GM18951 (cell line): ENCODE results near the gene BABAM2.

ENCODE experiments used
- POLR2A ChIP-seq: IDR thresholded peaks from 4 replicates; pipeline ENCODE4 v1.6.1; 2011; ENCODE audit warnings: mild to moderate bottlenecking; ENCODE audit not compliant: insufficient read length, insufficient read depth; ENCODE audit errors: extremely low read depth
- in situ Hi-C: fragments of 300-500 bp; cut with MboI; formaldehyde crosslinking; loops from one replicate; pipeline ENCODE4 v1.12.0; 2022; ENCODE audit warnings: low sequenced_read_pairs, mixed read lengths, inconsistent platforms; ENCODE audit not compliant: unreplicated experiment

Gene BABAM2

DNA sequence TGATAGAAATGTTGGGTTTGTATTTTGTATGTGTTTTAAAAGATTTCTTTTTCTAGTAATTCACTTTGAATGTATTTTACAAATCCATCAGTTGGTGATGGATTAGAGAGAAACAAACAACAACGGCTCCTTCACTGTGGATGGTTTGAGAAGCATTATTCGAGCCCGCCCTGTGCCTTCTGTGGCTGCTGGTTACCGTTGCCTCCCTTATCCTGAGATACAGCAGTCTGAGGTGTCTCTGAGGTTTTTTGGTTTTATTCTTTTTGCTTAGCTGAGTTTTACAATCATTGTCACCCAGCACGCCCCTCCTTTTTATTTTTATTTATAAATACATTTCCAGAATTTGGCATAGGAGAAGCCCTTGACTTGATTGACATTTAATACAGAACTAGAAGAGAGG lies 168.3 kb downstream of the BABAM2 start:
- in situ Hi-C loops: no loop called here
- TF ChIP-seq POLR2A: no peak

DNA sequence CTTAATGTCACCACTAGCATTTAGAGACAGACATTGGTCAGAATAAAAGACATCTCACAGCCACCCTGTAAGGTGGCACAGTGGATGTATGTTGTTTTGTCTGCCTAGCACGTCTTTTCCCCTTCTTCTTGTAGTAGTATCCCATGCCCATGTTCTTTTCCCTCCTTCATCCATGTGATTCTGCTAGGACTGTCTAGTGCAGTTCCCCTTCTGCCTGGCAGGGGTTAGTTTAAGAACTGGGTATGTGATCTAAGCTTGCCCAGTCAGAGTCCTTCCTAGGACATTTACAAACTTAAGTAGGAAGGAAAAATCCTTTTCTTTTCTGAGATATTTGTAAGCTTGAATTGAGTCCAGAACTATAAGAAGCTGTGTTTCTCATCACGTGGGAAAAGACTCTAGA lies 172.3 kb downstream of the BABAM2 start:
- in situ Hi-C loops: no loop called here
- TF ChIP-seq POLR2A: no peak

DNA sequence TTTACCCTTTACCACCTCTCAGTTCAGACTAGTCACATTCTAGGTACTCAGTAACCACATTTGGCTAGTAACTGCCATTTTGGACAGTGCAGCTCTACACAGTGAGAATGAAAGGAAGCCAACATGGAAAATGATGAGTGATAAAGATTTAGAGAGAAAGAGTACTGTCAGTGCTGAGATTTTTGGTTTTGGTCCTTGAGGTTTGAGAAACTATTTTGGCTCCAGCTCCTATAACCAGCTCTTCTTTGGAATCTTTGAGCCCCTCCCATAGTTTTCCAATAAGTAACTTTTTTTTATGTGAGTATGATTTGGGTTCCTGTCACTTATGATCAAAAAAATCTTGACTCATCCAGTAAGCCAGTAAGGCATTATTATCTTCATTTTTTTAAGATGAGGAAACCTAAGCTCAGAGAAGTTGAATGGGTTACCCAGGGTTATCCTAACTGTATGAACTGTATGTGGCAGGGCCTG lies 173.0 kb downstream of the BABAM2 start:
- in situ Hi-C loops: no loop called here
- no peak for TF ChIP-seq POLR2A

DNA sequence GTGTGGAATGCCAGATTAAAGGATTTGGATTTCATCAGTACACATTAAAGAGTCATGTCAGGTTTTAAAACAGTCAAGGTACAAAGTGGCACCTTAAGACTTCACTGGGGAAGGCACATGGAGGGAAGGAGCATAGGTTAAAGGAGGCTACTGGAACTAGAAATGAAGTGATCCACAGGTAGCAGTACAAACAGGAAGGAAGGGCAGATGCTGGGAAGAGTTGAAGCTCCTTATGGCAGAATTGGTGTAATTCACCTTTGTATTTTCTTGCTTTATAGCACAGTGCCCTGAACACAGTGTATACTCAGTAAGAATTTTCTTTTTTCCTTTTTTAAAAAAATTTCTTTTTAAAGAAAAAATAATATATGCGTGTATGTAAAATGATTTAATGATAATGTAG lies 177.1 kb downstream of the BABAM2 start:
- no peak for TF ChIP-seq POLR2A
- in situ Hi-C loops: no loop called here

DNA sequence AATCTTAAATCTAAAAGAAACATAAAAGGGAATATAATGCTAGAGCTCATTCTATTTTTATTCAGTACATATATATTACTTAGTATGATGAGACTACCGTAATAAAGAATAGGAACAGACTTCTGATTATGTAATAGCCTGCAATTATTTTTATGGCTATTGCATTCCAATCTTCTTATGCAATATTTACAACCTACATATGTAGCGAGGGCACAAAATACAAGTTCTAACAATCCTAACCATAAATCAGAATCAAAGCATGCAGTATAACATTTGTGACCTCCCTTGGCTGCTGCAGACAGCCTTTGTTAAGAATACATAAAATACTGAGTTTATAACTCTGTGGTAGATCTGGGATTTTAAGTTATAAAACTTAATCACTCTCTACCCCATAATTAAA lies 177.6 kb downstream of the BABAM2 start:
- TF ChIP-seq POLR2A: no peak
- in situ Hi-C loops: no loop called here

DNA sequence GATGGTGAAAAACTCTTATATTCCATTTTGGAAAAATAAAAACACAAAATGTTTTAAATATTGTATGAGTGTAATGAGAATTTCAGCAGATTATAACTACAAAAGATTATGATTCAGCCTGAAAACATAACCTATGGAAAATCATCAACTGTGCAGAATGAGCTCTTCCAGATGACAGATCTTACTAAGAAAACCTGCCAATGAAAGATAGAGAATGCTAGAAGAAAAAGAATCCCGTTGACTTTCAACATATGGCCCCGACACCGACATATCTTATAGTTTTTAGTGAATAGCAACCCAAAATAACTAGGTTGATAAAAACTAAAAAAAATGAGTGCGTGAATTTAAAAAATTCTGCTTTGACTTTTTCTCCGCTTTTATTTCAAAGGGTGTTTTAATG lies 178.0 kb downstream of the BABAM2 start:
- in situ Hi-C loops: no loop called here
- no peak for TF ChIP-seq POLR2A

DNA sequence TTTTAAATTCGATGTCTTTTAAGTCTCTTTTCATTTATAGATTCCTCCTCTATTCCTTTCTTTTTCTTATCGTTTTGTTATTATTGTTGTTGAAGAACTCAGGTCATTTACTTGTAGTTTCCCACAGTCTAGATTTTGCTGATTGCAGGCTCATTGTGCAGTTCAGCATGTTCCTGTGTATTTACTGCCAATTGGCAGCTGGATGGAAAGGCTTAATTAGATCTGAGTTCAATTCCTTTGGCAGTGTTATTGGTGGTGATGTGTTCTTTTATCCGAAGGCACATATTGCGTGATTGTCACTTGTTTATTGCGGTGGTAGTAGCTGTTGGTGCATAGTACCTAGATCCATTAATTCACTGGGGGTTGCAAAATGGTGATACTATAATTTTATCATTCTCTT lies 180.7 kb downstream of the BABAM2 start:
- in situ Hi-C loops: no loop called here
- no peak for TF ChIP-seq POLR2A

DNA sequence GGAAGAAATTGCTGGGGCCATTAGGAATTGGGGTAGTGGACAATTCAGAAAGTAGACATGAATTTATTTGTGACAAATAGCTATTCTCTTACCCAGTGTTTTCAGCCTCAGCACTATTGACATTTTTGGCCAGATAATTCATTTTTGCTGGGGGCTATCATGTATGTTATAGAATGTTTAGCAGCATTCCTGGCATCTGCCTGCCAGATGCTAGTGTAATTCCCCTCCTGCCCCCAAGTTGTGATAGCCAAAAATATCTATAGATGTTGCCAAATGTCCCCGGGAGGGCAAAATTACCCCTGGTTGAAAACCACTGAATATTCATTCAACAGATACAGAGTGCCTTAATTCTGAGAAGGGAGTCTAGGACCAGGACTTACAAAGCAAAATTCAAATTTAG lies 183.6 kb downstream of the BABAM2 start:
- in situ Hi-C loops: no loop called here
- no peak for TF ChIP-seq POLR2A

DNA sequence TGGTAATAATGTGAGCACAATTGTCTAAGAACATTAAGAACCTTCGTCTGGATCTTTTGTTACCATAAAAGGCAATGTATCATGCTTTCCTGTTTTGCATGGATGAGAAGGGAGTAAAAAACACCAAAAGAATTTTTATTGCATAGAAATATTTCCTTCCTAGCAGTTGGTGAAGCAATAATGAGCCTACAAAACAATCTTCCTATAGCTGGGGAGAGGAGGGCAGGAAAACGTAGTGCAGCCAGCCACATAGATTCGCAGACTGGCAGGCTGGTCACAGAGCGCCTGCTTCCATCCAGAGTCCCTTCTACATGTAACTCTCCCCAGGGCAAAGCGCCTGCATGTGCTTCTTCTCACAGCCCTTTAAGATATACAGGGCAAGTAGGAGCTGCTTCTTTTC lies 190.4 kb downstream of the BABAM2 start:
- TF ChIP-seq POLR2A: no peak
- in situ Hi-C loops: no loop called here

DNA sequence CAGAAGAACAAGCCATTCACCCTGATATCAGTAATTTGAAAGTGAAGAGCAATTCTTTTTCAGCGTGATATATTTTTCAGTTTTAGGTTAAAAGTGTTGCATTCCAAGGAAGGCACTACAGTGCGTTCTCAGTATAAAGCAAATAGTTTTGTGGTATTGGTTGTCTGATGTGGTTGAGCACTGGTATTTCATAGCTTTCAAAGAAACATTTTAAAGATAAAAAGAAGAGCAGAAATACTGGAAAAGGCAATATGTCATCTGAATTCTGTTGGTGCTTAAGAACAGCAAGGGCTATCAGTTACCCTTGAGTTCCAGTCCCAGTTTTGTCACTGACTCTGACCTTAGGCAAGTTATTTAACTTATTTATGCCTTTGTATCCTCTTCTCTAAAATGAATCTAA lies 191.6 kb downstream of the BABAM2 start:
- no peak for TF ChIP-seq POLR2A
- in situ Hi-C loops: no loop called here

DNA sequence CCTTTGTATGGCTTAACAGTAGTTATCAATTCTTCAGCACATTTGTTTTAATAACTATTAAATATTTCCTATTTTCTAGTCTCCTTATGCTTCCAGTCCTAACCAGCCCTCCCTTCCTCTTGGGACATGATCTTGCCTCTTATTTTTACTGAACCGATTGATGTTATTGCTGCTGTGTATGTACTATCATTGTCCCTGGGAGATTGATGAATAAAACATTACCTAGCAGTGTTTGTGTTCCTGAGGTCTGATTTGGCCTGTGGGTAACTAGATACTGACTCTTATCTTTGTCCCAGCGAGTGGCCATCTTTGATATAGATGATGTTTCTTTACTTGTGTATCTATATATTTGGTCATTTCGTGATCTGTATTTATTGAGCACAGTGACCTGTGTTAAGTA lies 192.9 kb downstream of the BABAM2 start:
- no peak for TF ChIP-seq POLR2A
- in situ Hi-C loops: no loop called here

DNA sequence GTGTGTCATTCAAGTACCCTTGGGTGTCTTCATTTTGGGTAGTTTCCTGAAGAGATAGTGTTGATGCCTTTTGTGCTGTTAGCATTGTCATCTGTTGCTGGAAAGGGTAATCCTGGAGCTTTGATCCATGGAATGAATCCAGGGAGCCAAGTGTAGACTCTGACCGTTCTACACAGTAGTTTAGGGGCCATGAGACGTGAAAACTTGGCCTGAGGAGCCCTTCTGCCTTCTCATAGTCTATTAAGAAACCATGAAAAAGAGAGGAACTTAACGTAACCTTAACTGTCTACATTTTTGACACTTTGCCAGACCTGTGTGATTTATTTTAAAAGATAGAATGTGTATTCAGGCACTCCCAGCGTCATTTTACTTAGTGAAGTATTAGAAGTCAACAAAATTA lies 194.0 kb downstream of the BABAM2 start:
- in situ Hi-C loops: no loop called here
- no peak for TF ChIP-seq POLR2A

DNA sequence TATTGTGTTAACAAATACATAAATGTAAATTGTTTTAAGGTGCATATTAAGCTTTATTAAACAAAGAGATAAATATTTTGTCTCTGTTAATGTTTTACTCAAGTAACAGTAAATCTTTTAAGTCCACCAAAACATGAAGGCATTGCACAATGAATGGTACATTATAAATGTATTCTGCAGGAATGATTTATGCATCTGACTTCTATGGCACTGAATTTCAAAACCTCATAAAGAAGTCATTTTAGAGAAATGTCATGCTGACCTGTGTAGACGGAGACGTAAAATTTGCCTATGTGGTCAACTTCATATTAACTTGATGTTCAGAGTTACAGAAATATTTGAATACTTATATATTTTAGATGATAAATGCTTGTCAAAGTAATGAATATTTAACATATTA lies 194.7 kb downstream of the BABAM2 start:
- TF ChIP-seq POLR2A: no peak
- in situ Hi-C loops: no loop called here

DNA sequence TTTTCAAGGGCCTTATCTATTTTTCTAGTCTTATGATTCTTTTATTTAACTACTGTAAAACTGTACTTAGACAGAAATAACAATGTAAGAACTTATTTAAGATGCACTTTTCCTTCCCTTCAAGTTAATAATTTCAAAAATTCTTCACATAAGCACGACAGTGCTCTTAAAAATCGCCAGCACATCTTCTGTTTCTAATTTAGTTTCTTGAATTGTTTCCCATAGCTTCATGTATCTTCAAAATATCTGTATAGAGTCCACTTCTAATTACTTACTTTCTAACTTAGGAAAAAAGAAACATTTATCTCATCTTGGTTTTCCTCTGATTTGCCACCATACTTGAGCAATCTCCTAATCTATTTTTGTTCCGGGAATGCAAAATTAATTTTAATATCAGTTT lies 196.1 kb downstream of the BABAM2 start:
- TF ChIP-seq POLR2A: no peak
- in situ Hi-C loops: no loop called here

DNA sequence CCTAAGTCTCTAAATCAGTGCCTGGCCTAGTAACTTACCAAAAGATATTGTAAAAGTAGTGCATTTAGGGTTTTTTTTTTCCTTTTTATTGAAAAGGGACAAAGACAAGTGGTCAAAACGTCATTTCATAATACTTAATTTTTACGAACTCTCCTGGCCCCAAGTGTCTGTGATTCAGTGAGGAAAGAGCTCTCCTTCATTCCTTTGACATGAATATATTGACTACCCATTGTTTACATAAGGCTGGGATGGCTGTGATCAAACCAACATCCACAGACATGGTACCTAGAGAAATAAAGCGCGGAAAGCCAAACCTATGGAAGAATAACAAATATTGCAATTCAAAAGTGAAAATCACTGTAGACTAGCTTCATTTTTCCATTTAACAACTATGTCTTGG lies 198.4 kb downstream of the BABAM2 start:
- in situ Hi-C loops: no loop called here
- no peak for TF ChIP-seq POLR2A
